Left ventricle myocardium inferior (tissue), 1 donor: ENCODE measurements around the gene MCAT. TPM values are rescaled to one million over a fixed set of nuclear protein-coding genes. Genes with fewer than 3 reads are reported as not detected.
A peak's percentile ranks its signal among the peaks of the same experiment; 100 is the strongest.

Source experiments
- DNase-seq: peaks from one replicate; pipeline ENCODE4 v3.0.0-alpha.2; 2020
- H3K27ac ChIP-seq: fragments of 200-600 bp; replicated peaks from 2 replicates; pipeline ENCODE4 v1.8.0; 2021
- H3K27me3 ChIP-seq: fragments of 200-600 bp; 2 replicates; pipeline ENCODE4 v1.8.0; 2021; ENCODE audit warnings: low read depth
- H3K36me3 ChIP-seq: fragments of 200-600 bp; 2 replicates; pipeline ENCODE4 v1.8.0; 2021
- H3K4me1 ChIP-seq: fragments of 200-600 bp; 2 replicates; pipeline ENCODE4 v1.8.0; 2021
- H3K4me3 ChIP-seq: fragments of 200-600 bp; 2 replicates; pipeline ENCODE4 v1.8.0; 2021; ENCODE audit warnings: mild to moderate bottlenecking, moderate library complexity
- H3K9me3 ChIP-seq: fragments of 200-600 bp; replicated peaks from 2 replicates; pipeline ENCODE4 v1.8.0; 2021
- intact Hi-C: fragments of 100-400 bp; cut with micrococcal nuclease; formaldehyde crosslinking; loops from one replicate; pipeline ENCODE4 v1.11.0; 2022
- long read RNA-seq: library from polyadenylated mRNA; unstranded; transcript quantifications from one replicate; pipeline ENCODE4 v2.0.0, GENCODE V29; 2021
- total RNA-seq: library from RNA; stranded (reverse); fragmentation: NEBNext Ultra II Directional; extraction: Animal tissue kit (Norgen Biotek cat#: 25700); gene quantifications from one replicate; pipeline ENCODE4 v1.2.1, GENCODE V29; 2021
- TF ChIP-seq, protein P1 (sequence below): fragments of 200-600 bp; IDR thresholded peaks from 2 replicates; pipeline ENCODE4 v1.8.0; 2021; ENCODE audit warnings: antibody characterized with exemption, mild to moderate bottlenecking, borderline replicate concordance
- donor health status: DM: no; HTN: yes; CAD: no; lungs with severe emphysema.

The MCAT gene, protein sequence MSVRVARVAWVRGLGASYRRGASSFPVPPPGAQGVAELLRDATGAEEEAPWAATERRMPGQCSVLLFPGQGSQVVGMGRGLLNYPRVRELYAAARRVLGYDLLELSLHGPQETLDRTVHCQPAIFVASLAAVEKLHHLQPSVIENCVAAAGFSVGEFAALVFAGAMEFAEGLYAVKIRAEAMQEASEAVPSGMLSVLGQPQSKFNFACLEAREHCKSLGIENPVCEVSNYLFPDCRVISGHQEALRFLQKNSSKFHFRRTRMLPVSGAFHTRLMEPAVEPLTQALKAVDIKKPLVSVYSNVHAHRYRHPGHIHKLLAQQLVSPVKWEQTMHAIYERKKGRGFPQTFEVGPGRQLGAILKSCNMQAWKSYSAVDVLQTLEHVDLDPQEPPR
- total RNA-seq, result 16.4 TPM
- long read RNA-seq, transcript MCAT-202 (3 exons, 1,134 nt), result minor isoform, 9 of 26 reads
- long read RNA-seq, transcript MCAT-201 (4 exons, 2,056 nt), result major isoform, 14 of 26 reads
- long read RNA-seq, partial matches to known transcripts, result 0 of 26 reads
- long read RNA-seq, other reads (novel, unspliced or antisense), result 2 of 26 reads

DNA sequence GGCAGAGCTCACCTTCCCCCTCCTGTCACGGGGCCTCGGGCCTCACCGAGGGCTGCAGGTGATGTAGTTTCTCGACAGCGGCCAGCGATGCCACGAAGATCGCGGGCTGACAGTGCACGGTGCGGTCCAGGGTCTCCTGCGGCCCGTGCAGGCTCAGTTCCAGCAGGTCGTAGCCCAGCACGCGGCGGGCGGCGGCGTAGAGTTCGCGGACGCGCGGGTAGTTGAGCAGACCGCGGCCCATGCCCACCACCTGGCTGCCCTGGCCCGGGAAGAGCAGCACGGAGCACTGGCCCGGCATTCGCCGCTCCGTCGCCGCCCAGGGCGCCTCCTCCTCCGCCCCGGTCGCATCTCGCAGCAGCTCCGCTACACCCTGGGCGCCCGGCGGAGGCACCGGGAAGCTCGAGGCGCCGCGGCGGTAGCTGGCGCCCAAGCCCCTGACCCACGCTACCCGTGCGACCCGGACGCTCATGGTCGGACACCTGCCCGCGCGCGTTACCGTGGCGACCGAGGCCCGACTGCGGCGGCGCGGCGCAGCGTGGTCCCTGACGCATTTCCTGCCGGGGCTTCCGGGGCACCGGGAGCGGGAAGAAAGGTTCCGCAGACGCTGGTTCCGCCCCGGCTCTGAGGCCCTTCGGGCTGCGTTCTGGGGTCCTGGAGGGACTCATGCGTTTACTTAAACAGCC, at the start of gene MCAT:
Gene MCAT, minus strand, starts transcription at position 519 of the 683 bp plus-strand sequence. Its CDS starts 50 bp downstream, at position 469.
- TF ChIP-seq, protein P1, sequence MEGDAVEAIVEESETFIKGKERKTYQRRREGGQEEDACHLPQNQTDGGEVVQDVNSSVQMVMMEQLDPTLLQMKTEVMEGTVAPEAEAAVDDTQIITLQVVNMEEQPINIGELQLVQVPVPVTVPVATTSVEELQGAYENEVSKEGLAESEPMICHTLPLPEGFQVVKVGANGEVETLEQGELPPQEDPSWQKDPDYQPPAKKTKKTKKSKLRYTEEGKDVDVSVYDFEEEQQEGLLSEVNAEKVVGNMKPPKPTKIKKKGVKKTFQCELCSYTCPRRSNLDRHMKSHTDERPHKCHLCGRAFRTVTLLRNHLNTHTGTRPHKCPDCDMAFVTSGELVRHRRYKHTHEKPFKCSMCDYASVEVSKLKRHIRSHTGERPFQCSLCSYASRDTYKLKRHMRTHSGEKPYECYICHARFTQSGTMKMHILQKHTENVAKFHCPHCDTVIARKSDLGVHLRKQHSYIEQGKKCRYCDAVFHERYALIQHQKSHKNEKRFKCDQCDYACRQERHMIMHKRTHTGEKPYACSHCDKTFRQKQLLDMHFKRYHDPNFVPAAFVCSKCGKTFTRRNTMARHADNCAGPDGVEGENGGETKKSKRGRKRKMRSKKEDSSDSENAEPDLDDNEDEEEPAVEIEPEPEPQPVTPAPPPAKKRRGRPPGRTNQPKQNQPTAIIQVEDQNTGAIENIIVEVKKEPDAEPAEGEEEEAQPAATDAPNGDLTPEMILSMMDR, result no peak
- intact Hi-C loops, result no loop called here
- Histone ChIP-seq H3K27ac (peak within 1 kb of the TSS; percentile 78), H3K9me3 (no peaks in the 10 kb centered on the region), H3K36me3 (peaks cover 31% of the 10 kb centered on the region), H3K27me3 (no peaks in the 10 kb centered on the region), H3K4me3 (peak within 1 kb of the TSS; percentile 99), H3K4me1 (peaks cover 28% of the 10 kb centered on the region)
- DNase-seq, result peak; percentile 86

DNA sequence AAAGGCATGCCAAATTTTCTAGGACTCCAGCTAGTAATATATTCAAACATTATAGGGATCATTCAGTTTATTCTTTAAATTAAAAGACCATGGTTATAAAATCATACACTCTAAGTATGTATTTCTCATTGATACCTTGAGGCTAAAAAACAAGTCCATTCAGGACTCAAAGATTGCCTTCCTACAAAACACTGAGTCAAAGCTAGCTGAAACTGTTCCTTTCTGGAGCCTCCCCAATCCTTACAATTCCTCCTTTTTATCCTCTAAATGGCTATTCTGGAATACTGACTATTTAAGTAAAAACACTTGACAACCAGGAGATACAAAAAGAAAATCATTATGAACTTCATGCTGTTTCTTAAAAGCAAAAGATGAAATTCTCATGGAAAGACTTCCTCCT, 48.6 kb upstream of the MCAT start:
- no peak for DNase-seq
- H3K9me3 ChIP-seq, result no peaks in the 10 kb centered on the region
- TF ChIP-seq, protein P1, result no peak
- H3K4me3 ChIP-seq, result no peak overlapping the region
- H3K27ac ChIP-seq, result no peak overlapping the region
- H3K36me3 ChIP-seq, result no peaks in the 10 kb centered on the region
- intact Hi-C loops, result no loop called here
- peaks cover 6% of the 10 kb centered on the region for H3K4me1 ChIP-seq
- no peaks in the 10 kb centered on the region for H3K27me3 ChIP-seq

DNA sequence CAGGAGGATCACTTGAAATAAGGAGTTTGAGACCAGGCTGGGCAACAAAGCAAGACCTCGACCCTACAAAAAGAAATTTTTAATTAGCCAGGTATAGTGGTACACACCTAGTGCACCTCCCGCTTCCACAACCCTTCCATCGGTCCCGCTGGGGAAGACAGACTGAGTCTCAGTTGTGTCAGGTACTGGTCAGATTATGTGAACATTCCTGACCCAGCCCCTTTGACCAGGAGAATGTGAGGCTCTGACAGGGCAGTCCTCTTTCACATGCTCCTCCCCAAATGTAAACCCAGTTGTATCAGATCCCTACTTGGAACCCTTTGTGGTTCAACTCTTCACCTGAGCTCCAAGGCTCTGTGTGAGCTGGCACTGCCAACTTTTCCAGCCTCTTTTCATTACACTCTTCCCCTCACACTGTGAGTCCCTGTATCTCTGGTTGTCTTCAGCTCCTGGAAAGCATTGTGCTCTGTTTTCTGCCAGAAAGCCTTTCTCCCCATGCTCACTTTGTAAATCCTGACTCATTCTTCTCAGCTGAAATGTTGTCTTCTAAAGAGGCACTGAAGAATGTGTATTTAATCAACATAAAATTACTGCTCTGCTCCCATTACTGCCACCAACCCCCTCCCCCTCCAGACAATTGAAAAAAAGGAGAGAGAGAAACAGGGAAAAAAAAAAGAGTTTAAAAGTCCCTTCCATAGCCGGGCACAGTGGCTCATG, 45.8 kb upstream of the MCAT start:
- Histone ChIP-seq H3K4me3 (no peak overlapping the region), H3K36me3 (no peaks in the 10 kb centered on the region), H3K4me1 (peaks cover 27% of the 10 kb centered on the region), H3K27ac (no peak overlapping the region), H3K9me3 (no peaks in the 10 kb centered on the region), H3K27me3 (no peaks in the 10 kb centered on the region)
- DNase-seq, result no peak
- intact Hi-C loops, result no loop called here
- TF ChIP-seq, protein P1, result no peak

DNA sequence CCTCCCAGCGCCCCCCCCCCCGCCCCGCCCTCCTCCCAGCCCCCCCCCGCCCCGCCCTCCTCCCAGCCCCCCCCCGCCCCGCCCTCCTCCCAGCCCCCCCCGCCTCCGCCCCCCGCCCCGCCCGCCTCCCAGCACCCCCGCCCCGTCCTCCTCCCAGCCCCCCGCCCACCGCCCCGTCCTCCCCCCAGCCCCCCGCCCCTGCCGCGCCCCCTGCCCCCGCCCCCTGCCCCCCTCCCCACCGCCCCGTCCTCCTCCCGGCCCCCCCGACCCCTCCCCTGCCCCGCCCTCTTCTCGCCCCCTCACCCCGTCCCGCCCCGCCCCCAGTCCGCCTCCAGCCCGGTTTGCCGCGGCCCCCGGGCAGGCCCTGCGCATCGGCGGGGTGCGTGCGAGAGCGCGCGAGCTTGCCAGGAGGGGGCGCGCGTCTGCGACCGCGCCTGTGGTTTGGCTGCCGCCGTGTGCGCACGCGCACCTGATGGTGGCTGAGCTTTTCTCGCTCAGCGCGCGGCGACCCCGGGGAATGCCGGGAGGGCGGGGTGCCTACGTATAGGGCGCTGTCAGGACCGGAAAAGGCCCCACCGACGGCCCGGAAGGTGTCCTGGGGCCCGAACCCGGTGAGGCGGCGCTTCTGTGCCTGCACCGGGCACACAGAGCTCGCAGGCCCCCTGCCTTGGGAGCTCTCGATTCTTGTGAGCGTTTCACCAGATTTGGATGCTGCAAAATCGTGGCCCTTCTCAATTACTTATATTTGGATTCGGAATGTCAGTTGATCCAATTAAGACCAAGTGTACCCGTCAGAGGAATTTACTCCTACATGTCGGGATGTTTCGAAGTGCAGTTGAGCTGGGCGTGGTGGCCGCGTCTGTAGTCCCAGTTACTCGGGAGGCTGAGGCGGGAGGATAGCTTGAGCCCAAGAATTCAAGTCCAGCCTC, 44.2 kb upstream of the MCAT start:
- intact Hi-C loops, result no loop called here

More for the DNA sequence above, 44.2 kb upstream of the MCAT start:
- peaks cover 27% of the 10 kb centered on the region for H3K4me1 ChIP-seq
- H3K9me3 ChIP-seq, result no peaks in the 10 kb centered on the region
- peak overlapping the region; percentile 96 for H3K27ac ChIP-seq
- TF ChIP-seq, protein P1, result peak; percentile 76
- no peaks in the 10 kb centered on the region for H3K27me3 ChIP-seq
- peak overlapping the region; percentile 81 for H3K4me3 ChIP-seq
- peak; percentile 96 for DNase-seq
- peaks cover 3% of the 10 kb centered on the region for H3K36me3 ChIP-seq
